B cell (primary cell): ENCODE measurements around the gene MCAM. TPM values are rescaled to one million over a fixed set of nuclear protein-coding genes. Genes with fewer than 3 reads are reported as not detected.

Experiments
- ATAC-seq: fragments of 200-7000 bp; cut with Tn5 transposase; one replicate; pipeline ENCODE4 v1.10.0; 2021; ENCODE audit warnings: low read depth, mild to moderate bottlenecking, moderate number of reproducible peaks, moderate library complexity
- CTCF ChIA-PET: fragments of 350-600 bp; sonication (Branson Sonifier 250); formaldehyde crosslinking; loops from one replicate; lab custom pipeline; 2021; ENCODE audit warnings: antibody characterized with exemption, inconsistent platforms; lab: Charles Lee
- POLR2A ChIA-PET: fragments of 350-600 bp; sonication (Branson Sonifier 250); formaldehyde crosslinking; loops from one replicate; lab custom pipeline; 2021; ENCODE audit warnings: antibody characterized with exemption; lab: Charles Lee
- DNase-seq: peaks from one replicate; pipeline ENCODE4 v3.0.0; 2013
- H2AFZ ChIP-seq: 2 replicates; pipeline ENCODE4 v1.6.1; 2012; ENCODE audit warnings: mild to moderate bottlenecking, low read depth, low read length; ENCODE audit not compliant: insufficient read depth, poor library complexity, severe bottlenecking
- H3K27ac ChIP-seq, 2 donors: 1 replicate in 1 of 2; 2 replicates in 1 of 2; pipeline ENCODE4 v1.5.1; 2012 to 2013; ENCODE audit warnings: low read length in 2 of 2, mild to moderate bottlenecking in 2 of 2, moderate library complexity in 1 of 2
- H3K27me3 ChIP-seq, 4 experiments: fragments of 200-600 bp in 1 of 4; sonication (generic) in 1 of 4; replicated peaks in 1 of 4; 1 replicate in 2 of 4; 2 replicates in 2 of 4; pipeline versions ENCODE4 v1.6.1 to v1.7.0; 2013 to 2016; ENCODE audit warnings: low read length in 3 of 4, mild to moderate bottlenecking in 2 of 4, mixed read lengths in 1 of 4, moderate library complexity in 1 of 4; ENCODE audit not compliant: insufficient read depth in 4 of 4, control insufficient read depth in 3 of 4; ENCODE audit errors: control extremely low read depth in 1 of 4
- H3K36me3 ChIP-seq, 2 experiments: replicated peaks in 1 of 2; 1 replicate in 1 of 2; 2 replicates in 1 of 2; pipeline versions ENCODE4 v1.6.1 to v1.7.1; 2013; ENCODE audit warnings: low read length in 1 of 2; ENCODE audit not compliant: insufficient read depth in 2 of 2, control insufficient read depth in 1 of 2; ENCODE audit errors: control extremely low read depth in 1 of 2, extremely low read depth in 1 of 2
- H3K4me1 ChIP-seq, 2 donors: fragments of 200-600 bp in 1 of 2; sonication (generic) in 1 of 2; 1 replicate in 1 of 2; 2 replicates in 1 of 2; pipeline versions ENCODE4 v1.5.1 to v1.6.1; 2013 to 2017; ENCODE audit warnings: low read length in 2 of 2; ENCODE audit not compliant: control insufficient read depth in 2 of 2, insufficient read depth in 2 of 2
- H3K4me2 ChIP-seq: replicated peaks from 2 replicates; pipeline ENCODE3; 2012; ENCODE audit warnings: mild to moderate bottlenecking, low read depth, low read length; ENCODE audit not compliant: poor library complexity, severe bottlenecking
- H3K4me3 ChIP-seq, 5 experiments: fragments of 200-600 bp in 1 of 5; sonication (generic) in 1 of 5; 1 replicate in 3 of 5; 2 replicates in 2 of 5; pipeline versions ENCODE4 v1.5.1 to v1.7.0; 2011 to 2016; ENCODE audit warnings: low read length in 4 of 5, mild to moderate bottlenecking in 4 of 5, low read depth in 2 of 5, control low read depth in 1 of 5, moderate library complexity in 1 of 5; ENCODE audit not compliant: insufficient read depth in 1 of 5; ENCODE audit errors: control extremely low read depth in 1 of 5, extremely low read depth in 1 of 5
- H3K79me2 ChIP-seq: fragments of 200-600 bp; sonication (generic); one replicate; pipeline ENCODE4 v1.6.0; 2016; ENCODE audit warnings: low read length; ENCODE audit not compliant: control insufficient read depth, insufficient read depth
- H3K9ac ChIP-seq: fragments of 200-600 bp; sonication (generic); 2 replicates; pipeline ENCODE4 v1.6.1; 2017; ENCODE audit warnings: mild to moderate bottlenecking, low read length, moderate library complexity
- H3K9me3 ChIP-seq, 3 donors: one replicate each; pipeline versions ENCODE4 v1.6.1 to v1.7.1; 2013; ENCODE audit warnings: low read length in 2 of 3; ENCODE audit not compliant: control insufficient read depth in 2 of 3, insufficient read depth in 1 of 3; ENCODE audit errors: control extremely low read depth in 1 of 3
- H4K20me1 ChIP-seq: 2 replicates; pipeline ENCODE4 v1.6.0; 2012; ENCODE audit warnings: mild to moderate bottlenecking, low read length; ENCODE audit not compliant: insufficient read depth, control insufficient read depth, poor library complexity, severe bottlenecking
- H3K27ac Mint-ChIP-seq: one replicate; pipeline ENCODE4 v1.8.0; 2021; ENCODE audit warnings: mixed read lengths
- H3K27me3 Mint-ChIP-seq: one replicate; pipeline ENCODE4 v1.8.0; 2021; ENCODE audit warnings: mixed read lengths
- H3K4me1 Mint-ChIP-seq: one replicate; pipeline ENCODE4 v1.8.0; 2021; ENCODE audit warnings: mixed read lengths
- H3K4me3 Mint-ChIP-seq: one replicate; pipeline ENCODE4 v1.8.0; 2021; ENCODE audit warnings: mixed read lengths
- H3K9me3 Mint-ChIP-seq: one replicate; pipeline ENCODE4 v1.8.0; 2022; ENCODE audit warnings: mixed read lengths; ENCODE audit not compliant: insufficient read depth
- CTCF ChIP-seq: fragments of 200-600 bp; IDR thresholded peaks from one replicate; pipeline ENCODE4 v1.8.0; 2022; ENCODE audit warnings: antibody characterized with exemption, mild to moderate bottlenecking
- EZH2 ChIP-seq: IDR thresholded peaks from 2 replicates; pipeline ENCODE4 v1.6.1; 2012; ENCODE audit warnings: borderline replicate concordance, low read depth, mild to moderate bottlenecking, moderate library complexity, low read length; ENCODE audit not compliant: insufficient read depth, poor library complexity, severe bottlenecking
- WGBS: methylation state at CpG from one replicate; pipeline ENCODE4 v1.1.5; 2013; ENCODE audit warnings: missing lambda C conversion rate; ENCODE audit not compliant: insufficient coverage; 5-methylcytosine and 5-hydroxymethylcytosine counted together
- intact Hi-C: fragments of 100-400 bp; cut with micrococcal nuclease; formaldehyde crosslinking; loops from one replicate; pipeline ENCODE4 v1.10.0; 2022
- polyA plus RNA-seq: library from polyadenylated mRNA; depleted of rRNA; stranded (reverse); fragments of >200 nt; gene quantifications from 2 replicates; pipeline ENCODE4 v1.2.3, GENCODE V29; 2012
- total RNA-seq, 2 donors: library from RNA; stranded (reverse); fragments of 120-200 nt in 1 of 2; gene quantifications; 1 replicate in 1 of 2; 2 replicates in 1 of 2; pipeline versions ENCODE4 v1.2.3 to v1.2.4, GENCODE V29; 2013 to 2022

Gene MCAM
- total and polyA plus RNA-seq, 2 donors (not counting 1 experiment from before 2014, with no cell fraction given), result 0.42 to 1.1 TPM

- peaks cover 42% of the 10 kb centered on the region for H3K4me1 Mint-ChIP-seq
- no peak overlapping the region for H3K27ac Mint-ChIP-seq
- Histone ChIP-seq H3K9me3 (peaks cover 0 to 3% (median 0%) of the 10 kb centered on the region in 3 donors), H3K4me3 (no peak overlapping the region), H3K27ac (no peak overlapping the region), H3K4me1 (peaks cover 37 to 43% of the 10 kb centered on the region in 2 donors), H3K4me2 (no peak overlapping the region), H3K27me3 (peaks cover 0 to 42% (median 27%) of the 10 kb centered on the region in 4 experiments), H3K36me3 (peaks cover 0 to 2% of the 10 kb centered on the region in 2 experiments), H3K9ac (no peak overlapping the region), H4K20me1 (peaks cover 7% of the 10 kb centered on the region), H3K79me2 (peaks cover 14% of the 10 kb centered on the region), H2AFZ (no peak overlapping the region)
- POLR2A ChIA-PET, result interaction anchor here (0.6 to 1.5 kb wide), 3 partner anchors 16 to 54 kb away, joined by 3 to 11 read pairs (median 8); no protein-coding TSS in a partner anchor
- H3K27me3 Mint-ChIP-seq, result peaks cover 25% of the 10 kb centered on the region
- intact Hi-C loops, result no loop called here
- TF ChIP-seq CTCF, result no peak
- no peak for TF ChIP-seq EZH2
- CTCF ChIA-PET, result interaction anchor here (0.7 to 4.0 kb wide), 11 partner anchors 11 to 236 kb away, joined by 3 to 45 read pairs (median 5); partner anchors contain the start of genes CBL and NLRX1
- WGBS, result 84% methylated on average over 5 of the region's 9 CpGs
- peak; percentile 21 for DNase-seq
- no peaks in the 10 kb centered on the region for H3K9me3 Mint-ChIP-seq
- ATAC-seq, result no peak
- no peak overlapping the region for H3K4me3 Mint-ChIP-seq
Observed at GRCh38 chr11:119337581-119338317, 20.8 kb upstream of the MCAM start.
